GM12873 (cell line): ENCODE measurements around the gene C16orf87.

Experiments used
- TF ChIP-seq, protein P1 (sequence below): IDR thresholded peaks from 2 replicates; pipeline ENCODE4 v1.5.1; 2012; ENCODE audit warnings: low read depth, mild to moderate bottlenecking, moderate library complexity, low read length, control low read depth; ENCODE audit not compliant: insufficient read depth; ENCODE audit errors: missing control alignments

C16orf87 gene

DNA sequence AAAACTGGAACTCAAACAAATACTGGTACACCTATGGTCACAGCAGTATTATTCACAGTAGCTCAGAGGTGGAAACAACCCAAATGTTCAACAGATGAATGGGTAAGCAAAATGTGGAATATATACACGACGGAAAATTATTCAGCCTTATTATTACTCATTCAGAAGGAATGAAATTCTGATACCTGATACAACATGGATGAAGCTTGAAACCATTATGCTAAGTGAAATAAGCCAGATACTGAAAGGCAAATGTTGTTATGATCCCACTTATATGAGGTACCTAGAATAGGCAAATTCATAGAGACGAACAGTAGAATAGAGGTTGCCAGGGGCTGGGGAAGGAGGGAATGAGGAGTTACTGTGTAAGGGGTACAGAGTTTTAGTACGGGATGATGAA is 55.8 kb downstream of the C16orf87 start:
- TF ChIP-seq, protein P1, sequence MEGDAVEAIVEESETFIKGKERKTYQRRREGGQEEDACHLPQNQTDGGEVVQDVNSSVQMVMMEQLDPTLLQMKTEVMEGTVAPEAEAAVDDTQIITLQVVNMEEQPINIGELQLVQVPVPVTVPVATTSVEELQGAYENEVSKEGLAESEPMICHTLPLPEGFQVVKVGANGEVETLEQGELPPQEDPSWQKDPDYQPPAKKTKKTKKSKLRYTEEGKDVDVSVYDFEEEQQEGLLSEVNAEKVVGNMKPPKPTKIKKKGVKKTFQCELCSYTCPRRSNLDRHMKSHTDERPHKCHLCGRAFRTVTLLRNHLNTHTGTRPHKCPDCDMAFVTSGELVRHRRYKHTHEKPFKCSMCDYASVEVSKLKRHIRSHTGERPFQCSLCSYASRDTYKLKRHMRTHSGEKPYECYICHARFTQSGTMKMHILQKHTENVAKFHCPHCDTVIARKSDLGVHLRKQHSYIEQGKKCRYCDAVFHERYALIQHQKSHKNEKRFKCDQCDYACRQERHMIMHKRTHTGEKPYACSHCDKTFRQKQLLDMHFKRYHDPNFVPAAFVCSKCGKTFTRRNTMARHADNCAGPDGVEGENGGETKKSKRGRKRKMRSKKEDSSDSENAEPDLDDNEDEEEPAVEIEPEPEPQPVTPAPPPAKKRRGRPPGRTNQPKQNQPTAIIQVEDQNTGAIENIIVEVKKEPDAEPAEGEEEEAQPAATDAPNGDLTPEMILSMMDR = no peak

DNA sequence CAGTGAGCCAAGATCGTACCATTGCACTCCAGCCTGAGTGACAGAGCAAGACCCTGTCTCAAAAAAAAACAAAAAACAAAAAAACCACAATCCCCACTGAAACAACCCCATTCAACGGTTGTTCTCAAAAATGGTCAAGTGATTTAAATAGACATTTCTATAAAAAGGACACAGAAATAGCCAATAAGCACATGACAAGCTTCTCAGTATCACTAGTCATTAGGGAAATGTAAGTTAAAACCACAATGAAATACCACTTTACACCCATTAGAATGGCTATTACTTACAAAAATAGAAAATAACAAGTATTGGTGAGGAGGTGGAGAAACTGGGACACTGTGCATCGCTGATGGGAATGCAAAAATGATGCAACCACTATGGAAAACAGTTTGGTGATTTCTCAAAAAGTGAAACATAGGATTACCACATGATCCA is 56.2 kb downstream of the C16orf87 start:
- TF ChIP-seq, protein P1 = no peak

DNA sequence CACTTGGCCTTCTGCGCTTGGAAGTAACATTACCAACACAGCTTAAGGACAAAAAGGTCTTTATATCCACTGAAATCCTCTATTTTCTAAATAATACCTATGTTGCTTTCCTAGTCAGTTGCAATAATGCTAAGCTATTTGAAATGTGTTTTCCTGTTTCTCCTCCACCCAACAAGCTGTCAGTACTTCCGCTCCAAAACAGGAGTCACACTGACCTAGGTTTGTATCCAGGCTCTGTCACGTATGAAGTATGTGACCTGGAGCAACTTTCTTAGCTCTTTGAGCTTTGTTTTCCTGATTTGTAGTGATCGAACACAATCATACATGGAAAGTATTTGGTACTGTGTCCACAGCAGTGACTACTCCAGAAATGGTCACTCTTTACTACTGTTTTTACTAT is 58.5 kb downstream of the C16orf87 start:
- TF ChIP-seq, protein P1 = no peak

DNA sequence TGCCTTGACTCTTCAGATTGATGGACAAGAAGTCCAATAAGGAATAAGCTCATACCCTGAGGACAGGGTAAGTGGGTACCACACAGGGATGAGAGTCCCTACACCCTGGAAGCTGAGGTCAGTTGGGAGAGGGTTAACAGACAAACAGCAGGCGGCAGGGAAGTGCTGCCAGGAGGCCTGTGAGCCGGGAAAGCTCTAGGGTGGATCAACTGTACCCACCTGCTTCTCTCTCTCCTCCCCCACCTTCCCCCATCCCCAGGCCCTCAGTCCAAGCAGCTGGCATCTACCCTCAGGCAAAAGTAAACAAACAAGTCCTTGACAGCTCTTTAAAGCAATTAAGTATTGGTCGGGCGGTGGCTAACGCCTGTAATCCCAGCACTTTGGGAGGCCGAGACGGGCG is 62.2 kb downstream of the C16orf87 start:
- TF ChIP-seq, protein P1 = no peak

DNA sequence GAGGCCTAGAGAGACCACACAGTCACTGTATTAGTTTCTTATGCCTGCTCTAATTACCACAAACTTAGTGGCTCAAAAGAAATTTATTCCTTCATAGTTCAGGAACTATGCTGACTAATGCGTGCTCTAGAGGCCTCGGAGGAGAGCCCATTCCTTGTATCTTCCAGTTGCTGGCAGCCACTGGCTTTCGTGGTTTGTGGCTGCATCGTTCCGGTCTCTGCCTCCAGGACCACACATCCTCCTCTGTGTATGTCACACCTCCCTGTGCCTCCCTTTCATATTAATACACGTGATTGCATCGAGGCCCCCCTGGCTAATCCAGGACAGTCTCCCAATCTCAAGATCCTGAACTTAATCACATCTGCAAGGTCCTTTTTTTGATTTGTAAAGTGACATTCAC is 65.9 kb downstream of the C16orf87 start:
- TF ChIP-seq, protein P1 = no peak

DNA sequence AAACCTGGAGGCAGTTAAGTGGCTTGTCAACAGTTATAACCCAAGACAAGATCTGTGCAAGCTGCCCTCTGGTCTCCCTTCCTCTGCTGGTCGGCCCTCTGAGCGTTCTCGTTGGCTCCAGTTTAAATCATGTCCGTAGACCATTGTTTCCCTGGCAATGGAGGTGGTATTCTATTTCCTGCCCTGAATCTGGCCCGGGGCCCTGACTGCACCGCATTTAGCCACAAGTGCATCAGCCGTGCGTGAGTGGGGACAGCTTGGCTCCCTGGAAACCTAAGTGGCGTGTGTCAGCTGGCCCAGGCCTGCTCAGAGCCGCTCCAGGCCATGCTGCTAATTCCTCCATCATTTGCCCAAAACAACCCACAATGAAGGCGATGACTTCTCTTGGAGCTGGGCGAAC is 67.8 kb downstream of the C16orf87 start:
- TF ChIP-seq, protein P1 = no peak

DNA sequence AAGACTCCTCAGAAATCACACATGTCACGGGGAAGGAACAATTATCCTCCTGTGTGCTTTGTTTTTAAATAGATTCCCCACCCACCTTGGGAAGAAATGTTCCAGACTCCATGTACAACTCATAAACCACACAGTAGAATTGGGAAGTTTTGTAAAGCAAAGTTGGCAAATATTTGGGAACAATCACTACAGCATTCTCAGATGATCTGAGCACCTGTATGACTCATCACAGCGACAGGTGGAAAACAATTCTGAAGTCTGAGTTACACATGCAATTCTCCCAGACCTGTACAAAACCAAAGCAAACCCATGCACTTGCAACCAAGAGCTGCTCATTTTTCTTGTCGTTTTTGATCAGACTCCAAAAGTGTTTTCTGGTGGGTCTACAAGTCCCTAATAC is 68.4 kb downstream of the C16orf87 start:
- TF ChIP-seq, protein P1 = no peak

DNA sequence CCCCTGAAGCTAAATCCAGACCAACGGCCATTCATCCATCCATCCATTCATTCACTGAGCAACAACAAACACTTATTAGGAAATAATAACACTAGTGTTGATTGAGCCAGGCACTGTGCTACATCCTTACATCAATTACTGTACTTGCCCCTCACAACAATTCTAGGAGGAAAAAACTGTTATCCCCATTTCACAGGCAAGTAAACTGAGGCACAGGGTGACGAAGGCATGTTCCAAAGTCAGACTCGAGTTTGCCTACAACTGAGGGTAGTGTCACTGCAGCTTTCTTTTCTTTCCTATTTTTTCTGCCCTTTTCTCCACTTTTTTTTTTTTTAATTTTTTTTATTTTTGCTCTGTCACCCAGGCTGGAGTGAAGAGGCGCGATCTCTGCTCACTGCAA is 71.7 kb downstream of the C16orf87 start:
- TF ChIP-seq, protein P1 = no peak
